HG02678 (cell line): ENCODE results near the gene PEX5L.

ENCODE experiments used
- ATAC-seq: cut with Tn5 transposase; IDR thresholded peaks from one replicate; pipeline ENCODE4 v1.9.1; 2021; ENCODE audit warnings: mild to moderate bottlenecking, moderate library complexity; ENCODE audit not compliant: unreplicated experiment

Gene PEX5L

GRCh38 chr3:179907784-179908482 is 128.8 kb downstream of the PEX5L start:
- no peak for ATAC-seq

GRCh38 chr3:179902061-179902460 is 134.7 kb downstream of the PEX5L start:
- no peak for ATAC-seq

GRCh38 chr3:179898024-179898423 is 138.7 kb downstream of the PEX5L start:
- ATAC-seq, result peak; percentile 89

GRCh38 chr3:179897231-179897630 is 139.5 kb downstream of the PEX5L start:
- ATAC-seq, result no peak

- ATAC-seq, result no peak
Measured at GRCh38 chr3:179896507-179896906, 140.2 kb downstream of the PEX5L start.

GRCh38 chr3:179895330-179895729 is 141.4 kb downstream of the PEX5L start:
- no peak for ATAC-seq

- no peak for ATAC-seq
Measured at GRCh38 chr3:179887295-179887943, 149.3 kb downstream of the PEX5L start.

- ATAC-seq, result no peak
Measured at GRCh38 chr3:179885950-179886349, 150.8 kb downstream of the PEX5L start.

GRCh38 chr3:179884136-179884535 is 152.6 kb downstream of the PEX5L start:
- no peak for ATAC-seq

- peak; percentile 89 for ATAC-seq
Measured at GRCh38 chr3:179882292-179882691, 154.4 kb downstream of the PEX5L start.

GRCh38 chr3:179881791-179882190 is 154.9 kb downstream of the PEX5L start:
- ATAC-seq, result no peak

GRCh38 chr3:179880868-179881267 is 155.9 kb downstream of the PEX5L start:
- no peak for ATAC-seq

- no peak for ATAC-seq
Measured at GRCh38 chr3:179876440-179876839, 160.3 kb downstream of the PEX5L start.

- no peak for ATAC-seq
Measured at GRCh38 chr3:179872842-179873241, 163.9 kb downstream of the PEX5L start.

GRCh38 chr3:179871782-179872181 is 165.0 kb downstream of the PEX5L start:
- ATAC-seq, result no peak

GRCh38 chr3:179868715-179869114 is 168.0 kb downstream of the PEX5L start:
- ATAC-seq, result no peak

GRCh38 chr3:179867961-179868360 is 168.8 kb downstream of the PEX5L start:
- ATAC-seq, result no peak

- ATAC-seq, result no peak
Measured at GRCh38 chr3:179865861-179866505, 170.8 kb downstream of the PEX5L start.

GRCh38 chr3:179861953-179862352 is 174.8 kb downstream of the PEX5L start:
- no peak for ATAC-seq

GRCh38 chr3:179861292-179861691 is 175.4 kb downstream of the PEX5L start:
- ATAC-seq, result no peak

- no peak for ATAC-seq
Measured at GRCh38 chr3:179860275-179861107, 176.2 kb downstream of the PEX5L start.
